HepG2 (cell line): Measurements from ENCODE around the gene CHN1. TPM values are rescaled to one million over a fixed set of nuclear protein-coding genes. Genes with fewer than 3 reads are reported as not detected.

Experiments
- ARID2 ChIP-seq: sonication (generic); formaldehyde crosslinking; IDR thresholded peaks from 2 replicates; pipeline ENCODE4 v1.8.1; 2022; ENCODE audit warnings: mild to moderate bottlenecking, missing genetic modification reagents, borderline replicate concordance
- CEBPG ChIP-seq: IDR thresholded peaks from 2 replicates; pipeline ENCODE4 v1.6.1; 2016
- FOXJ3 ChIP-seq: sonication (generic); formaldehyde crosslinking; IDR thresholded peaks from 2 replicates; pipeline ENCODE4 v1.4.0; 2020; ENCODE audit warnings: missing genetic modification reagents, mild to moderate bottlenecking, borderline replicate concordance
- HNRNPL ChIP-seq: fragments of 200-400 bp; formaldehyde crosslinking; IDR thresholded peaks from 2 replicates; pipeline ENCODE4 v1.6.1; 2017; ENCODE audit warnings: mild to moderate bottlenecking, low read depth, low read length
- IRF2 ChIP-seq: IDR thresholded peaks from 2 replicates; pipeline ENCODE4 v1.6.1; 2018; ENCODE audit warnings: missing genetic modification reagents, missing compliant biosample characterization
- ISX ChIP-seq: sonication (generic); formaldehyde crosslinking; conservative IDR thresholded peaks from 2 replicates; pipeline ENCODE4 v1.5.0; 2020; ENCODE audit warnings: missing genetic modification reagents
- JUNB ChIP-seq: sonication (generic); formaldehyde crosslinking; IDR thresholded peaks from 2 replicates; pipeline ENCODE4 v1.8.0; 2022; ENCODE audit warnings: missing genetic modification reagents, mild to moderate bottlenecking, borderline replicate concordance
- MED1 ChIP-seq: sonication (generic); formaldehyde crosslinking; IDR thresholded peaks from 2 replicates; pipeline ENCODE4 v1.4.0; 2020; ENCODE audit warnings: missing genetic modification reagents
- RFX1 ChIP-seq: fragments of 450-650 bp; IDR thresholded peaks from 2 replicates; pipeline ENCODE4 v1.6.1; 2017
- RFX3 ChIP-seq: IDR thresholded peaks from 2 replicates; pipeline ENCODE4 v1.6.1; 2016; ENCODE audit warnings: missing biosample characterization, missing genetic modification reagents
- TFE3 ChIP-seq: IDR thresholded peaks from 2 replicates; pipeline ENCODE4 v1.6.1; 2016
- ZNF205 ChIP-seq: IDR thresholded peaks from 2 replicates; pipeline ENCODE4 v1.6.1; 2018; ENCODE audit warnings: missing biosample characterization, missing genetic modification reagents
- ZNF687 ChIP-seq: sonication (generic); formaldehyde crosslinking; IDR thresholded peaks from 2 replicates; pipeline ENCODE4 v1.5.1; 2020; ENCODE audit warnings: mild to moderate bottlenecking, missing genetic modification reagents, moderate library complexity
- polyA plus RNA-seq, 8 experiments: library from polyadenylated mRNA; depleted of rRNA in 3 of 8; stranded (reverse) in 7 of 8; unstranded in 1 of 8; fragments of >200 nt; fragmentation: Illumina TruSeq in 4 of 8; extraction: Trizol in 4 of 8; gene quantifications; 2 replicates each; pipeline versions ENCODE4 v1.2.1 to v1.2.3, GENCODE V29; 2011 to 2016; ENCODE audit warnings: low read depth in 4 of 8, missing spikeins in 1 of 8, mixed read lengths in 1 of 8; ENCODE audit not compliant: insufficient read depth in 1 of 8
- total RNA-seq, 5 experiments: library from RNA; depleted of rRNA; stranded (reverse); fragments of >200 nt; fragmentation: Illumina TruSeq; extraction: Trizol; gene quantifications; 2 replicates each; pipeline ENCODE4 v1.2.3, GENCODE V29; 2016; ENCODE audit warnings: low read depth in 1 of 5
- TF ChIP-seq, protein P1 (sequence below): sonication (generic); formaldehyde crosslinking; IDR thresholded peaks from 2 replicates; pipeline ENCODE4 v1.5.0; 2020; ENCODE audit warnings: mild to moderate bottlenecking, missing genetic modification reagents

The CHN1 gene
- total and polyA plus RNA-seq, 2 of the 13 experiments (the other 11 are each of a cell fraction or from before 2014, with no cell fraction given): 2.8 to 3.5 TPM

- 0 out of 2 replicates have a peak, but pooled peaks have one; percentile 36 for TF ChIP-seq HNRNPL
- no peak for TF ChIP-seq FOXJ3 (CRISPR knock-in tag)
- TF ChIP-seq ZNF205 (CRISPR knock-in tag): no peak
- TF ChIP-seq RFX1: peak; percentile 49; the same call in 1 of the 2 replicates
- peak; percentile 91 for TF ChIP-seq TFE3 (CRISPR knock-in tag)
- TF ChIP-seq, protein P1, sequence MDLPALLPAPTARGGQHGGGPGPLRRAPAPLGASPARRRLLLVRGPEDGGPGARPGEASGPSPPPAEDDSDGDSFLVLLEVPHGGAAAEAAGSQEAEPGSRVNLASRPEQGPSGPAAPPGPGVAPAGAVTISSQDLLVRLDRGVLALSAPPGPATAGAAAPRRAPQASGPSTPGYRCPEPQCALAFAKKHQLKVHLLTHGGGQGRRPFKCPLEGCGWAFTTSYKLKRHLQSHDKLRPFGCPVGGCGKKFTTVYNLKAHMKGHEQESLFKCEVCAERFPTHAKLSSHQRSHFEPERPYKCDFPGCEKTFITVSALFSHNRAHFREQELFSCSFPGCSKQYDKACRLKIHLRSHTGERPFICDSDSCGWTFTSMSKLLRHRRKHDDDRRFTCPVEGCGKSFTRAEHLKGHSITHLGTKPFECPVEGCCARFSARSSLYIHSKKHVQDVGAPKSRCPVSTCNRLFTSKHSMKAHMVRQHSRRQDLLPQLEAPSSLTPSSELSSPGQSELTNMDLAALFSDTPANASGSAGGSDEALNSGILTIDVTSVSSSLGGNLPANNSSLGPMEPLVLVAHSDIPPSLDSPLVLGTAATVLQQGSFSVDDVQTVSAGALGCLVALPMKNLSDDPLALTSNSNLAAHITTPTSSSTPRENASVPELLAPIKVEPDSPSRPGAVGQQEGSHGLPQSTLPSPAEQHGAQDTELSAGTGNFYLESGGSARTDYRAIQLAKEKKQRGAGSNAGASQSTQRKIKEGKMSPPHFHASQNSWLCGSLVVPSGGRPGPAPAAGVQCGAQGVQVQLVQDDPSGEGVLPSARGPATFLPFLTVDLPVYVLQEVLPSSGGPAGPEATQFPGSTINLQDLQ: 0 out of 2 replicates have a peak, but pooled peaks have one; percentile 34
- no peak for TF ChIP-seq JUNB (CRISPR knock-in tag)
- no peak for TF ChIP-seq ARID2 (CRISPR knock-in tag)
- peak; percentile 46 for TF ChIP-seq RFX3 (CRISPR knock-in tag)
- peak; percentile 23; the same call in 1 of the 2 replicates for TF ChIP-seq ZNF687 (CRISPR knock-in tag)
- TF ChIP-seq IRF2: no peak
- TF ChIP-seq ISX (CRISPR knock-in tag): no peak
- TF ChIP-seq CEBPG: peak; percentile 73
- no peak for TF ChIP-seq MED1 (CRISPR knock-in tag)
- TF ChIP-seq, all 625 proteins: peak for 13
Observed at GRCh38 chr2:174778085-174778981, 226.8 kb downstream of the CHN1 start (continued).
